GM12801 (cell line): ENCODE measurements around the gene SLC37A1.

Source experiments
- CTCF ChIP-seq: IDR thresholded peaks from one replicate; pipeline ENCODE4 v1.5.1; 2011; ENCODE audit warnings: control low read depth; ENCODE audit not compliant: insufficient read length; ENCODE audit errors: extremely low read depth

SLC37A1 gene

GRCh38 chr21:42468491-42469131 lies 45.0 kb upstream of the SLC37A1 start:
- TF ChIP-seq CTCF, result no peak

GRCh38 chr21:42469272-42469671 lies 44.4 kb upstream of the SLC37A1 start:
- TF ChIP-seq CTCF, result no peak

- no peak for TF ChIP-seq CTCF
These were observed 42.4 kb upstream of the SLC37A1 start for GRCh38 chr21:42471206-42471605.

- no peak for TF ChIP-seq CTCF
These were observed 41.8 kb upstream of the SLC37A1 start for GRCh38 chr21:42471716-42472330.

GRCh38 chr21:42472521-42472920 lies 41.1 kb upstream of the SLC37A1 start:
- no peak for TF ChIP-seq CTCF

GRCh38 chr21:42473498-42474042 lies 40.1 kb upstream of the SLC37A1 start:
- no peak for TF ChIP-seq CTCF

- no peak for TF ChIP-seq CTCF
These were observed 39.4 kb upstream of the SLC37A1 start for GRCh38 chr21:42474043-42474831.
